ENCODE results near the gene RNF207. TPM values are rescaled to one million over a fixed set of nuclear protein-coding genes. Genes with fewer than 3 reads are reported as not detected.

RNF207 gene
- total and polyA plus RNA-seq, 2 of the 13 experiments (the other 11 are each of a cell fraction or from before 2014, with no cell fraction given), result 9.8 to 15.9 TPM

- TF ChIP-seq ZNF646 (CRISPR knock-in tag; IDR thresholded peaks at IDR 0.05) (no peak), PRDM15 (CRISPR knock-in tag; IDR thresholded peaks at IDR 0.05) (peak; percentile 53; the same call in 1 of the 2 replicates), ZHX2 (IDR thresholded peaks at IDR 0.05; ENCODE audit: low read depth) (peak; percentile 72), ZHX2 (CRISPR knock-in tag; IDR thresholded peaks at IDR 0.05; ENCODE audit: borderline replicate concordance) (peak; percentile 92), HINFP (CRISPR knock-in tag; IDR thresholded peaks at IDR 0.05; ENCODE audit: low read depth) (peak; percentile 88; the same call in 1 of the 2 replicates), DNMT1 (CRISPR knock-in tag; IDR thresholded peaks at IDR 0.05) (no peak), TGIF2 (CRISPR knock-in tag; IDR thresholded peaks at IDR 0.05) (peak; percentile 87), JUND (CRISPR knock-in tag; IDR thresholded peaks at IDR 0.05) (peak; percentile 81; the same call in 1 of the 2 replicates)
Observed at GRCh38 chr1:6199298-6200187, 6.4 kb upstream of the RNF207 start, which contains the start of gene RPL22 (continued).
